GM12878 (cell line): ENCODE data around the gene PURA. TPM values are rescaled to one million over a fixed set of nuclear protein-coding genes. Genes with fewer than 3 reads are reported as not detected.

Experiments used
- BACH1 ChIP-seq: fragments of 450-650 bp; IDR thresholded peaks from 2 replicates; pipeline ENCODE4 v1.6.1; 2017; ENCODE audit warnings: mild to moderate bottlenecking, borderline replicate concordance
- BCLAF1 ChIP-seq: fragments of 450-650 bp; IDR thresholded peaks from 2 replicates; pipeline ENCODE4 v1.6.1; 2017; ENCODE audit warnings: antibody characterized with exemption, mild to moderate bottlenecking, moderate library complexity
- E2F8 ChIP-seq: fragments of 450-650 bp; IDR thresholded peaks from 2 replicates; pipeline ENCODE4 v1.6.1; 2018; ENCODE audit warnings: mild to moderate bottlenecking, low read depth, moderate library complexity; ENCODE audit not compliant: partially characterized antibody
- FOXM1 ChIP-seq: IDR thresholded peaks from 2 replicates; pipeline ENCODE4 v1.6.1; 2012; ENCODE audit warnings: low read depth, mild to moderate bottlenecking, inconsistent platforms, low read length, moderate library complexity
- KLF5 ChIP-seq: fragments of 450-650 bp; IDR thresholded peaks from 2 replicates; pipeline ENCODE4 v1.6.1; 2014; ENCODE audit warnings: mild to moderate bottlenecking; ENCODE audit not compliant: partially characterized antibody
- SMARCA5 ChIP-seq: fragments of 450-650 bp; IDR thresholded peaks from 2 replicates; pipeline ENCODE4 v1.6.1; 2017; ENCODE audit warnings: mild to moderate bottlenecking
- SREBF2 ChIP-seq: IDR thresholded peaks from 2 replicates; pipeline ENCODE4 v1.6.1; 2012; ENCODE audit warnings: mild to moderate bottlenecking, low read length
- polyA plus RNA-seq, 11 experiments: library from polyadenylated mRNA; depleted of rRNA in 4 of 11; unstranded in 6 of 11; stranded (reverse) in 5 of 11; fragments of >200 nt; fragmentation: Nextera tagmentation in 4 of 11; fragmentation: Illumina TruSeq in 1 of 11; extraction: Ambion mirVana in 4 of 11; extraction: Trizol in 1 of 11; gene quantifications; 1 replicate in 1 of 11; 2 replicates in 10 of 11; pipeline versions ENCODE4 v1.2.1 to v1.2.3, GENCODE V29; 2011 to 2016; ENCODE audit warnings: inconsistent platforms in 2 of 11, missing spikeins in 2 of 11, low read depth in 1 of 11
- total RNA-seq, 4 experiments: library from RNA; depleted of rRNA in 3 of 4; stranded (reverse); fragments of >200 nt in 3 of 4; fragmentation: Illumina TruSeq in 1 of 4; extraction: Trizol in 1 of 4; gene quantifications; 2 replicates each; pipeline versions ENCODE4 v1.2.1 to v1.2.3, GENCODE V29; 2013 to 2021
- TF ChIP-seq, protein P1 (sequence below): fragments of 450-650 bp; conservative IDR thresholded peaks from 2 replicates; pipeline ENCODE4 v1.6.1; 2017; ENCODE audit warnings: mild to moderate bottlenecking, moderate library complexity

Gene PURA
- total and polyA plus RNA-seq, 10 of the 15 experiments (the other 5 are each of a cell fraction or from before 2014, with no cell fraction given): 3.3 to 11.8 (median 5.8) TPM

- TF ChIP-seq KLF5 (peak; percentile 90), FOXM1 (no peak), SMARCA5 (no peak), SREBF2 (no peak), BACH1 (0 out of 2 replicates have a peak, but pooled peaks have one; percentile 20), E2F8 (no peak), BCLAF1 (peak; percentile 74)
- TF ChIP-seq, protein P1, sequence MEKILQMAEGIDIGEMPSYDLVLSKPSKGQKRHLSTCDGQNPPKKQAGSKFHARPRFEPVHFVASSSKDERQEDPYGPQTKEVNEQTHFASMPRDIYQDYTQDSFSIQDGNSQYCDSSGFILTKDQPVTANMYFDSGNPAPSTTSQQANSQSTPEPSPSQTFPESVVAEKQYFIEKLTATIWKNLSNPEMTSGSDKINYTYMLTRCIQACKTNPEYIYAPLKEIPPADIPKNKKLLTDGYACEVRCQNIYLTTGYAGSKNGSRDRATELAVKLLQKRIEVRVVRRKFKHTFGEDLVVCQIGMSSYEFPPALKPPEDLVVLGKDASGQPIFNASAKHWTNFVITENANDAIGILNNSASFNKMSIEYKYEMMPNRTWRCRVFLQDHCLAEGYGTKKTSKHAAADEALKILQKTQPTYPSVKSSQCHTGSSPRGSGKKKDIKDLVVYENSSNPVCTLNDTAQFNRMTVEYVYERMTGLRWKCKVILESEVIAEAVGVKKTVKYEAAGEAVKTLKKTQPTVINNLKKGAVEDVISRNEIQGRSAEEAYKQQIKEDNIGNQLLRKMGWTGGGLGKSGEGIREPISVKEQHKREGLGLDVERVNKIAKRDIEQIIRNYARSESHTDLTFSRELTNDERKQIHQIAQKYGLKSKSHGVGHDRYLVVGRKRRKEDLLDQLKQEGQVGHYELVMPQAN: 0 out of 2 replicates have a peak, but pooled peaks have one; percentile 34
Observed at GRCh38 chr5:140114341-140115185, 654 bp downstream of the PURA start (continued).
